PC-3 (cell line): ENCODE measurements around the gene DYNLT4. TPM values are rescaled to one million over a fixed set of nuclear protein-coding genes. Genes with fewer than 3 reads are reported as not detected.

Experiments
- ATAC-seq: fragments of 200-7000 bp; cut with Tn5 transposase; 2 replicates; pipeline ENCODE4 v1.9.1; 2020; ENCODE audit warnings: mild to moderate bottlenecking, moderate library complexity
- BruUV-seq: library from RNA; stranded (reverse); fragments of 400-500 nt; replicated peaks from 2 replicates; lab custom pipeline; 2021; lab: Mats Ljungman, UMichigan
- CTCF ChIA-PET: fragments of 300-600 bp; sonication (Branson Sonifier 250); formaldehyde crosslinking; loops from one replicate; lab custom pipeline; 2022; ENCODE audit warnings: antibody characterized with exemption; lab: Charles Lee
- POLR2A ChIA-PET: fragments of 300-600 bp; sonication (Branson Sonifier 250); formaldehyde crosslinking; loops from one replicate; lab custom pipeline; 2022; ENCODE audit warnings: antibody characterized with exemption; ENCODE audit not compliant: unreplicated experiment; lab: Charles Lee
- DNase-seq: peaks from one replicate; pipeline ENCODE4 v3.0.0-alpha.2; 2015
- H2AFZ ChIP-seq: fragments of 300-600 bp; sonication (generic); 2 replicates; pipeline ENCODE4 v1.6.0; 2016; ENCODE audit warnings: antibody characterized with exemption, low read length
- H3F3A ChIP-seq: fragments of 300-600 bp; sonication (generic); one replicate; pipeline ENCODE4 v1.6.0; 2017; ENCODE audit warnings: antibody characterized with exemption, low read length, control low read depth, mild to moderate bottlenecking; ENCODE audit not compliant: unreplicated experiment
- H3K27ac ChIP-seq: fragments of 300-600 bp; sonication (generic); 2 replicates; pipeline ENCODE4 v1.5.1; 2016; ENCODE audit warnings: mild to moderate bottlenecking, low read length
- H3K27me3 ChIP-seq: fragments of 300-600 bp; sonication (generic); 2 replicates; pipeline ENCODE4 v1.6.1; 2016; ENCODE audit warnings: low read length, mixed read lengths
- H3K36me3 ChIP-seq: fragments of 300-600 bp; sonication (generic); 2 replicates; pipeline ENCODE4 v1.6.1; 2016; ENCODE audit warnings: low read depth, mixed run types, low read length, mixed read lengths
- H3K4me1 ChIP-seq: fragments of 300-600 bp; sonication (generic); 2 replicates; pipeline ENCODE4 v1.5.1; 2016; ENCODE audit warnings: low read length; ENCODE audit not compliant: insufficient read depth
- H3K4me2 ChIP-seq: fragments of 300-600 bp; sonication (generic); 2 replicates; pipeline ENCODE4 v1.6.0; 2016; ENCODE audit warnings: low read length
- H3K4me3 ChIP-seq: fragments of 300-600 bp; sonication (generic); 2 replicates; pipeline ENCODE4 v1.5.1; 2016; ENCODE audit warnings: mild to moderate bottlenecking, low read length, mixed read lengths
- H3K79me2 ChIP-seq: fragments of 300-600 bp; sonication (generic); 2 replicates; pipeline ENCODE4 v1.6.1; 2017; ENCODE audit warnings: low read length, mixed read lengths
- H3K9ac ChIP-seq: fragments of 300-600 bp; sonication (generic); 2 replicates; pipeline ENCODE4 v1.6.0; 2016; ENCODE audit warnings: mild to moderate bottlenecking, low read length
- H3K9me2 ChIP-seq: fragments of 300-600 bp; sonication (generic); replicated peaks from 2 replicates; pipeline ENCODE4 v1.6.1; 2016; ENCODE audit warnings: mixed run types, low read length, mixed read lengths
- H3K9me3 ChIP-seq: fragments of 300-600 bp; sonication (generic); 2 replicates; pipeline ENCODE4 v1.6.1; 2016; ENCODE audit warnings: low read length, mixed read lengths
- H4K20me1 ChIP-seq: fragments of 300-600 bp; sonication (generic); 2 replicates; pipeline ENCODE4 v1.6.1; 2016; ENCODE audit warnings: low read length, mixed read lengths
- EZH2 ChIP-seq: fragments of 300-600 bp; sonication (generic); IDR thresholded peaks from one replicate; pipeline ENCODE4 v1.6.1; 2017; ENCODE audit warnings: antibody characterized with exemption, mild to moderate bottlenecking, low read length; ENCODE audit not compliant: unreplicated experiment
- EZH2phosphoT487 ChIP-seq: fragments of 300-600 bp; sonication (generic); IDR thresholded peaks from 2 replicates; pipeline ENCODE4 v1.6.1; 2018; ENCODE audit warnings: mild to moderate bottlenecking, antibody characterized with exemption, low read length, borderline replicate concordance
- intact Hi-C: fragments of 100-400 bp; cut with micrococcal nuclease; formaldehyde crosslinking; loops from 2 replicates; pipeline ENCODE4 v1.9.0; 2023
- total RNA-seq: library from RNA; depleted of rRNA; stranded (reverse); fragments of >200 nt; gene quantifications from 2 replicates; pipeline ENCODE4 v1.2.3, GENCODE V29; 2014
- TF ChIP-seq, protein P1 (sequence below): fragments of 300-600 bp; sonication (generic); conservative IDR thresholded peaks from 2 replicates; pipeline ENCODE4 v1.5.1; 2017; ENCODE audit warnings: antibody characterized with exemption, low read depth, mild to moderate bottlenecking, low read length

The DYNLT4 gene
- total RNA-seq, 1 experiment from 2014 or later, result 3.4 TPM

DNA sequence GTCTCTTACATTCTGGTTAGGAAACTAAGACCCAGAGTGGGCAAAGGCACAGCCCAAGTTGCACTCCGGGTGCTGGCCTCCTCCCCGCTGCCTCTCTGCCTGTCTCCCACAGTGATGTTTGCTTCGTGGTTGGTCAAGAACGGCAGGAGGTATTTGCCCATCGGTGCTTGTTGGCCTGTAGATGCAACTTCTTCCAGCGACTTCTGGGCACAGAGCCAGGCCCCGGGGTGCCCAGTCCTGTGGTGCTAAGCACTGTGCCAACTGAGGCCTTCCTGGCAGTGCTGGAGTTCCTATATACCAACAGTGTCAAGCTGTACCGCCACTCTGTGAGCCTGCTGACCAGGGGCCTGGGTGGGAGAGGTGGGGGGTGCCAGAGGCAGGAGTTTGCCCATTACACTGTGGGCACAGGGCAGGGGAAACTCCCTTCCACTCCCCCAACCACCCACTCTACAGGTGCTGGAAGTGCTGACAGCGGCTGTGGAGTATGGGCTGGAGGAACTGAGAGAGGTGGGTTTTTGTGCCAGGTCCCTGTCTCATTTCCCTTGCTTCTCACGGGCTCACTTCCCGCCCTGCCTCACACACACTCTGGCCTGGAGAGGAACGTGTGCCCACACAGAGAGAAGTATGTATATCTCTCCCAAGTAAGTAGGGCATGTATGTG is 3.1 kb upstream of the DYNLT4 start:
- ChIA-PET CTCF (no interaction called here), POLR2A (no interaction called here)
- Histone ChIP-seq H3K27ac (no peak overlapping the region), H3K4me3 (no peak overlapping the region), H4K20me1 (no peaks in the 10 kb centered on the region), H3K4me1 (peaks cover 49% of the 10 kb centered on the region), H2AFZ (no peak overlapping the region), H3K79me2 (no peaks in the 10 kb centered on the region), H3F3A (peaks cover 5% of the 10 kb centered on the region), H3K9me3 (no peaks in the 10 kb centered on the region), H3K9ac (no peak overlapping the region), H3K27me3 (no peaks in the 10 kb centered on the region), H3K36me3 (peaks cover 3% of the 10 kb centered on the region; the same call in 1 of the 2 replicates), H3K9me2 (no peaks in the 10 kb centered on the region), H3K4me2 (no peak overlapping the region)
- no TSS peak for BruUV-seq
- ATAC-seq (no peak), DNase-seq (peak; percentile 16)
- intact Hi-C loops, result no loop called here
- no peak for TF ChIP-seq EZH2
- TF ChIP-seq, protein P1, sequence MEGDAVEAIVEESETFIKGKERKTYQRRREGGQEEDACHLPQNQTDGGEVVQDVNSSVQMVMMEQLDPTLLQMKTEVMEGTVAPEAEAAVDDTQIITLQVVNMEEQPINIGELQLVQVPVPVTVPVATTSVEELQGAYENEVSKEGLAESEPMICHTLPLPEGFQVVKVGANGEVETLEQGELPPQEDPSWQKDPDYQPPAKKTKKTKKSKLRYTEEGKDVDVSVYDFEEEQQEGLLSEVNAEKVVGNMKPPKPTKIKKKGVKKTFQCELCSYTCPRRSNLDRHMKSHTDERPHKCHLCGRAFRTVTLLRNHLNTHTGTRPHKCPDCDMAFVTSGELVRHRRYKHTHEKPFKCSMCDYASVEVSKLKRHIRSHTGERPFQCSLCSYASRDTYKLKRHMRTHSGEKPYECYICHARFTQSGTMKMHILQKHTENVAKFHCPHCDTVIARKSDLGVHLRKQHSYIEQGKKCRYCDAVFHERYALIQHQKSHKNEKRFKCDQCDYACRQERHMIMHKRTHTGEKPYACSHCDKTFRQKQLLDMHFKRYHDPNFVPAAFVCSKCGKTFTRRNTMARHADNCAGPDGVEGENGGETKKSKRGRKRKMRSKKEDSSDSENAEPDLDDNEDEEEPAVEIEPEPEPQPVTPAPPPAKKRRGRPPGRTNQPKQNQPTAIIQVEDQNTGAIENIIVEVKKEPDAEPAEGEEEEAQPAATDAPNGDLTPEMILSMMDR, result no peak
- TF ChIP-seq EZH2phosphoT487, result no peak

DNA sequence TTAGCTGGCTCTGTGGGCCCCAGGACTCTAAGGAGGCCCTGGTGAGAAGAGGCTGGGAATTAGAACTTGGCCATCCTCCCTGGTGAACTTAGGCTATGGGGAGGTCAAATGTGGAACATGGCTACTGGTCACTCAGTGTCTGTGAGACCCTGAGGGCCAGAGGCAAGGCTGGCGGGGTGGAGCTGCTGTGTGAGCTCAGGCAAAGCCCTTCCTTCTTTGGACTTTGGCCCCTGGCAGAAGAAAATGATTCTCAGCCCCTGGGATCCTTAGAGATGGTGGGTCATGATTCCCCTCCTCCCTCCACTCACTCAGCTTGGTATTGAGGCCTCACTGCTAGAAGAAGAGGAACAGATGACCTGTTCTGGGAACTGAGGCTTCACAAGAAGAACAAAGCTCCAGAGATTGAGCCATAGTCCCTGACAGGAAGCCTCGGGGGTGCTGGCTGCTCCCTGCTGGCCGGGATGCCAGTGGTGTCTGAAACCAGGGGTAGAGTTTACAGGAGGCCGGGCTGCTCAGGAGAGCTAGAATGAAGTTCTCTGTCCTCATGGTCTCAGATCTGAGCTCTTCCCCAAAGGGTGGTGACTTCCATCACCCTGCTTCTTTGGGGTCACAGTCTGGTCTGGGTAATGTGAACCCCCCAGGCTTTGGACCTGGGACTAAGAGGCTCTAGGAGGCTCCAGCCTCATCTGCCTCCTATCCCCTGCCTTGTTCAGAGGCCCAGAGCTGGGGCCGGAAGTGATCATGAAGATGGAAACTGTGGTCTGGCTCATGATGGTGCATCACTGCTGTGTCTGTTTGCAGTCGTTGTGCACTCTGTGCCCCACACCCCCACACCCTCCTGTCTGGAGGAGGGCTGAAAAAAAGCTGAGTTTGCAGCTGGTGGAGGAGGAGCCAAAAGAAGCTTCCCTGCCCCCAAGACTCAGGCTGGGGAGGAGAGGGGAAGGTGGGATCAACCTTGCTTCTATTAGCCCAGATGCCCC is 2.1 kb upstream of the DYNLT4 start:
- H3K27ac ChIP-seq, result peak overlapping the region; percentile 98
- no peak for ATAC-seq
- no peak overlapping the region for H3K4me2 ChIP-seq
- no peaks in the 10 kb centered on the region for H3K9me3 ChIP-seq
- TF ChIP-seq, protein P1, result no peak
- TF ChIP-seq EZH2 (no peak), EZH2phosphoT487 (no peak)
- DNase-seq, result no peak
- intact Hi-C loops, result no loop called here
- peak overlapping the region; percentile 87; the same call in 1 of the 2 replicates for H3K9ac ChIP-seq
- peaks cover 3% of the 10 kb centered on the region; the same call in 1 of the 2 replicates for H3K36me3 ChIP-seq
- no peaks in the 10 kb centered on the region for H3K9me2 ChIP-seq
- H4K20me1 ChIP-seq, result no peaks in the 10 kb centered on the region
- ChIA-PET CTCF (interaction anchor here (0.6 kb wide), 1 partner anchor 9 kb away, joined by 4 read pairs; the partner anchor contains the start of gene PLK3), POLR2A (interaction anchor here (1.0 kb wide), 1 partner anchor 9 kb away, joined by 3 read pairs; no protein-coding TSS in a partner anchor)
- H3F3A ChIP-seq, result peaks cover 5% of the 10 kb centered on the region
- no peak overlapping the region for H3K4me3 ChIP-seq
- peaks cover 44% of the 10 kb centered on the region for H3K4me1 ChIP-seq
- no TSS peak for BruUV-seq
- no peaks in the 10 kb centered on the region for H3K27me3 ChIP-seq
- H3K79me2 ChIP-seq, result no peaks in the 10 kb centered on the region
- H2AFZ ChIP-seq, result no peak overlapping the region
